NCI-H1105 treated with DMSO at 0.1 percent for 48 hours (cell line): Measurements from ENCODE around the gene CLASP1.
"Not testable (repeated sequence)": the region's sequence is repeated elsewhere in the genome, so short reads cannot be mapped to it uniquely, and the experiment has no call there.

Source experiments
- DNase-seq: peaks from one replicate; lab custom pipeline; 2025; lab: John Stamatoyannopoulos, UW

The CLASP1 gene

DNA sequence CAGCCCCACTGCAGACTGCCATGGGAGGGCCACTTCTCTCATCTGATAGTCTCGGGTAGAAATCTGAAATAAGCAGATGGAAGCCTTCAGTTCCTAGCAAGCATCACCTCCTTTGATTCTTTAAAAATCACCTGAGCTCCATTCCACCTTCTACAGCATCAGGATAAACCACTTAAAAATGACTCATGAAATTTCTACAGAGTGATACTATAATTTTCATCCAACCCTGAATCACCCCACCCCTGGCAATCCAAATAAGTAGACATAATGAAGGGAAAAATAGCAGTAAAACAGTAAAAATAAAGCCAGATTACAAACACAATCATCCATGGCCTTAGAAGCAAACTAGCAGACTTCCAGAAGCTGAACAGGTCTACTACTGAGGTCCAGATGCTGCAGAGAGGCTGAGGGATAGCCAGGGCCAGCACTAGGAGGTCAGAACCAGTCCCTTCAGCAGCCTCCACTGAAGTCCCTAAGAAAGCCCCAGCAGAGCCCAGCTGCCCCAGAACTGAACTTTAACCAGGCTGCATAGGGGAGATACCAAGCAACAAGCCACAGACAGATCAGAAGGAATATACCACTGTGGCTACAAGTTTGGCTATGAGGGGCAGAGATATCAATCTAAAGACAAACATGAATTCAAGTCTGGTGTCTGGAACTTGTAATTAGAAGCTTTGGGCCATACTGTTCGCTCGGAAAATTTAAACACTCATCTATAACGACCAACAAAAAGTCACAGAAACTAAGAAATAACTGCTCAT lies 173.3 kb downstream of the CLASP1 start:
- DNase-seq, result no peak

DNA sequence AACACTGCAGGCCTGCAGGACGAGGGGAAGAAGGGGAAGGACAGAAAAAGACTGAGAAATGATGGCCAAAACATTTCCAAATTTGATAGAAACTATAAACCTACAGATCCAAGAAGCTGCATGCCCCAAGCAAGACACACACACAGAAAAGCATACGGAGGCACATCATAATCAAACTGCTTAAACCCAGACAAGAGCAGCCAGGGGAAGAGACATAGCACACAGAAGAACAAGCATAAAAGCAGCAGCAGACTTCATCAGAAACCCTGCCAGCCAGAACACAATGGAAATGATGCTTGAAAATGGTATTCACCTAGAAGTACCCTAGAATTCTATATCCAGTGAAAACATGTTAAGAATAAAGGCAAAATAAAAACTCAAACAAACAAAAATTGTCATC lies 175.8 kb downstream of the CLASP1 start:
- DNase-seq, result no peak

DNA sequence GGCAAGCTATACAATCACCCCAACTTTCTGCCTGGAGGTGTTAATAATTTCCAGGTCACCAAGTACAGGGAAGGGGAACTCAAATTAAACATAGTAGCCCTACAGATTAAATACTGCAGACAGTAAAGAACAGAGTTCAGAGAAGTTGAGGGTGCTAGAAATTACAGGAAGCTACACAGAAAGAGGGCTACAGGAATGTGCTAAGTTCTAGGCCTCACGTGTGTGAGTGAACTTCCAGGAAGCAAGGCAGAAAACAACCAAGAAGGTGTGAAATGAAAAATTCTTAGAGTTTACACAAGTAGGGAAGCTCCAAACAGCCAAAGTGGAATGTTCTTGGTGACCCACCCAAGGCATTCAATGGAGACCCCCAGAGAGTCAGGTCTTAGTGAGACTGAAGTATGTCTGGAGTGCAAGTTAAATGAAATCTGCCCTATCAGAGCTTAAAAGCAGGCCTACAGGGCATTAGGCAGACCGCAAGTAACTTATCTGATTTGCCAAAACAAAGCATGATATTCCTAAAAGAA lies 176.7 kb downstream of the CLASP1 start:
- DNase-seq, result no peak

DNA sequence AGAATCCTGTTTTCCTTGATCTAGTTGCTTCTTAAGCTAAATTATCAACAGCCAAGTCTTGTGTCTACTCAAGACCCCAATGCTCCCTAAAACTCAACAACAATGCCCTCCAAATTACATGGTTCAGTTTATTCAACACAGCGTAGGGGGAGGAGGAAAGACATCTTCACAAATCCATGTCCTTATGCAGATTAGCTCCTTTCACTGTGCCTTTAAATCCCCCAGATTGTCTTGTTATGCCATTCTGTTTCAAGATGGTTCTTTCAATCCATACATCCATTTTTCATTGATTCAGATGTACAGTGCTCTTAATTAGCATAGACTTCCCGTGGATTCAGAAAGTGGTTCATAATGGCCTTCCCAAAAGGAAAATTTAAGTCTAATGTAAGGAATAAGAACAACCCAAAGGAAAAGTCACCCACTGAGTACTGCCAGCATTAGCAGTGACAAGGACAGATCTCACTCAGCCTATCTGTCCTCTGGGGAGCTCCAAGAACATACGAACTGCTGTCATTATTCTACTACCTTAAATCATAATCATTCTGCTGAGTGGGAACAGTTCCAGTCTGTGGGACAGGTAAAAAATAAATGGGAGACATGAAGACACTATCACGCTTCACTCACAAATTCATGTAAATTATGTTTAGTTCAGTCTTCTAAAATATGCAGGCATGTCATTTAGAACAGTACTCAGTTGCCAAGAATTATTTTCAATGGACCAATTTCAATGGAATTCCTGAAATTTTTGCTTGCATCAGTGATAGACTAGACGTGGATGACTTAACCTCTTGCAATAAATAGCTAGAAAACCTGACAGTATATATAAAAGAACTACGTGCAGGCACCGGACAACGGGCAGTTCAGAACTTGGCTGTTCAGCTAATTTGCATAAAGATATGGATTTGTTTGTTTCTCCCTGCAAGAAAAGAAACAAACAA lies 177.5 kb downstream of the CLASP1 start:
- DNase-seq, result no peak

DNA sequence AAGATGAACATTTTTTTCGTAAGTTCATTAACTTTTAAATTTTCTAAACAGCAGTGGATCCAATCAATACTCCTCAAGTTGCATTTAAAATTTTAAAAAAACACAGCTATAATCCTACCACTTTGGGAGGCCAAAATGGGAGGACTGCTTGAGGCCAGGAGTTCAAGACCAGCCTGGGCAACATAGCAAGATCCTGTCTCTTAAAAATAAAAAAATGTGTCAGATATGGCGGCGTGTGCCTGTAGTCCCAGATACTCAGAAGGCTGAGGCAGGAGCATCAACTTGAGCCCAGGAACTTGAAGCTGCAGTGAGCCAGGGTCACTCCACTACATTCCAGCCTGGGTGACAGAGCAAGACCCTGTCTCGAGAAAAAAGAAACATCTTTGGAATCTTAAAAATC lies 178.3 kb downstream of the CLASP1 start:
- no peak for DNase-seq

DNA sequence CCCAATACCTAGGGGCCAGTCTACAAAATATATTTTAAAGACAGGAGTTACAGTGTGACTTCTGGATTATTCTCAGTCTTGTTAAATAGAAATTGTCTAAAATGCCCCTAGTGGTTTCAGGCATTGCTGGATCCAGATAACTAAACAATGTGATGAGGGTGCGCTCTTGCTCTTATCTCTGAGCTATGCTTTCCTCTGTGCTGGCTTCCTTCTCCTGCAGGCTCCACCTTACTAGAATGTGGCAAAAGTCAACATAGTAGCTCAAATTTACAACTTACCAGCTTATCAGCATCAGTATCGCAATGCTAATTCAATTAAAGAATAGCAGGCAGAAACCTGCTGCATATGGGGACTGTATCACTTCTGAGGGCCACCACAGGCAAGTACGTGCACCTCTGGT lies 179.9 kb downstream of the CLASP1 start:
- DNase-seq, result no peak

DNA sequence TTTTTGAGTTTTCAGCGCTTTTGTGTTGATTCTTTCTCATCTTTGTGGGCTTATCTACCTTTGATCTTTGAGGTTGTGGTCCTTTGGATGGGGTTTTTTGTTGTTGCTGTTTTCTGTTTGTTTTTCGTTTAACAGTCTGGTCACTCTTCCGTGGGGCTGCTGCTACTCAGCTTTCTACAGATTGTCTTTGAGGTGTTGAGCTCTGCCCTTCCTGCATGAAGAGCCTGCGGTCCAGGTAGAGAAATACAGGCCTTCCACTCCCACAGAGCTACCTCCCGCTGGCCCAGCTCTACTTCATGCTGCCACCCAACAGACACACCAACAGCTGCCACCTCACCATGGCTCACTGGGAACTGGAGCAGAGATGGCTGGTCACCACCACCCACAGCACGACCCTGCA lies 180.3 kb downstream of the CLASP1 start:
- no peak for DNase-seq

DNA sequence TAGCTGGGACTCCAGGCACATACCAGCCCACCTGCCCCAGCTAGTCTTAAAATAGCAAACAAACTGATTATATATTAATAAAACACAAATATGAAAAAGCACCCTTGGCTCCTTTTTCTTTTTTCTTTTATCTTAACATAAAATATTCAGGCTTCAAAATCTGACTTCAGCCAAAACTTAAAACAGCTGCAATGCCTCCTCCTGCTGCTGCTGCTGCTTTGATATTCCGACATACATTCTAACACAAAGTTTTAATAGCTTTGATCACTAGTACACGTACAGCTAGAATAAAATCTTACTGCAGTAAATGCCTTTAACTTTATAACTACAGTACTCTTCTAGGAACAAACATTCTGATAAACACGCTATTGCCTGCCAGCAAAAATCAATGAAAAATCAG lies 190.0 kb downstream of the CLASP1 start:
- DNase-seq, result no peak

DNA sequence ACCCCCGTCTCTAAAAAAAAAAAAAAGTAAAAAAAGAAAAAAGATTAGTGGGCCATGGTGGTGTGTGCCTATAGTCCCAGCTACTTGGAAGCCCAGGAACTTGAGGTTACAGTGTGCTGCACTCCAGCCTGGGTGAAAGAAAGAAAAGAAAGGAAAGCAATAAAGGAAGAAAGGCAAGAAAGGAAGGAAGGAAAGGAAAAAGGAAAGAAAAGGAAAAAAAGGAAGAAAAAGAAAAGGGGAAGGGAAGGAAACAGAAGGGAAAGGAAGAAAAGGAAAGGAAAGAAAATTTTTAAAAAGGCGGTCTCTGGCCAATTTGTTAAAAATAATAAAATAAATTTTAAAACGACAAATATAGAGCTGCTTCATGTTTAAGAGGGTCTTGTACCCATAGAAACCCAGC lies 192.9 kb downstream of the CLASP1 start:
- DNase-seq, result no peak

DNA sequence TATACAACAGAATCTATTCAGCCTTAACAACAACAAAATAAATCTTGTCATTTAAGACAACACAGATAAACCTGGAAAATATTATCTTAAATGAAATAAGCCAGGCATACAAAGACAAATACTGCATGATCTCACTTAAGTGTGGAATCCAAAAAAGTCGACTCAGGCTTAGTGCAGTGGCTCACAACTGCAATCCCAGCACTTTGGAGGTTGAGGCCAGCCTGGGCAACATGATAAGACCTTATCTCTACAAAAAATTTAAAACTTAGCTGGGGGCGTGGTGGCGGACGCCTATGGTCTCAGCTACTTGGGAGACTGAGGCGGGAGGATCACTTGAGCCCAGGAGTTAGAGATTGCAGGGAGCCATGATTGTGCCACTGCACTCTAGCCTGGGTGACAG lies 193.8 kb downstream of the CLASP1 start:
- no peak for DNase-seq

DNA sequence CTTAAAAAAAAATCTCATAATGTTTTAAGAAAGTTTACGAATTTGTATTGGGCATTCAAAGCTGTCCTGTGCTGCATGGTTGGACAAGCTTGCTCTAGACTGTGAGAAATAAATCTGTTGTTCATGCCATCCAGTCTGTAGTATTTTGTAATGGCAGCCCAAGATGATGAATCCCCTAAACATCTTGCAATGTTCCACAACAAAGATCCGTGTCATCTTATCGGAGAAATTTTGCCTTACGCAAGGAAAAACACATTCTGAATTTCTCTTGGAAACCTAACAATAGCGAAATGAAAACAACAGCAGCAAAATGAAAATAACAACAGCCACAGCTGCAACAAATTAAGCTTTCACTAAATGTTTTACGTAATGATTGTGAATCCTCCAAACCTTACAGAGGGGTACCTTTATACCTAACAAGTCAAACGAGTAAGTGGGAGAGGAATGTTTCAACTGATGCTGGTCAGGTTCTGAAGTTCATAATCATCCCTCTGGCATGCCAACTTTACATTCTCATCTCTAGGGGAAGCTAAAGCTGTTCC lies 194.6 kb downstream of the CLASP1 start:
- DNase-seq, result no peak

DNA sequence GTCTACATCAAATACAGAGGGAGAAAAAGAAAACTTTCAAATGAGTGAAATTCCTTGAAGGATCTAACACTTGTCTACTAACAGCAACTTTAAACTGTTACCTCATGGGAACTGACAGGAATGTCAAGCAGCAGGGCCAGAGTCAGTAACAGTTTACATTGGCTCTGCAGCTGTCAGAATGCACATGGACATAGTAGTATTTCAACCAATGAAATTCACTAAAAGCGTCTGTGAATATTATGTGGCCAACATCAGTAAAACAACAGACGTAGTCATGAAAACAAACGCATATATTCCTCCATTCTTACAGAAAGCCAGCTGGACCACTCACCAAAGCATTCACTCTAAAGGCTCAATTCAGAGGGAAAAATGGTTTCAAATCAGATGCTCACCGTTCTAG lies 197.9 kb downstream of the CLASP1 start:
- no peak for DNase-seq

DNA sequence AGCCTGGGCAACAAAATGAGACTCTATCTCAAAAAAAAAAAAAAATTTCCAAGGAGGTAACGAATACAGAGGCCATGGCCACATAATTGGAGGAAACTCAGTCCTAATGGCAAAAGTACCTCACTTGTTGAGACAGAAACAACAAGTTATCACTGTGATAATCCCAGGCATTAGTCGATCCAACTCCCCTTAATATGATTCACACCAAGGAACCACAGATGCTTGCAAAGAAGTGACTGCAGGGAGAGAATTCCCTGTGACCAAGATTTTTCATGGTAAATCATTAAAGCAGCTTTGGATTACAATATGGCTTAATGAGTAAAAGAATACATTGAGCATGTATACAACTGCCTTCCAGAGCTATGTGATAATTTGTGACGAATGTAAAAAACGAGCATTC lies 199.0 kb downstream of the CLASP1 start:
- DNase-seq, result no peak

DNA sequence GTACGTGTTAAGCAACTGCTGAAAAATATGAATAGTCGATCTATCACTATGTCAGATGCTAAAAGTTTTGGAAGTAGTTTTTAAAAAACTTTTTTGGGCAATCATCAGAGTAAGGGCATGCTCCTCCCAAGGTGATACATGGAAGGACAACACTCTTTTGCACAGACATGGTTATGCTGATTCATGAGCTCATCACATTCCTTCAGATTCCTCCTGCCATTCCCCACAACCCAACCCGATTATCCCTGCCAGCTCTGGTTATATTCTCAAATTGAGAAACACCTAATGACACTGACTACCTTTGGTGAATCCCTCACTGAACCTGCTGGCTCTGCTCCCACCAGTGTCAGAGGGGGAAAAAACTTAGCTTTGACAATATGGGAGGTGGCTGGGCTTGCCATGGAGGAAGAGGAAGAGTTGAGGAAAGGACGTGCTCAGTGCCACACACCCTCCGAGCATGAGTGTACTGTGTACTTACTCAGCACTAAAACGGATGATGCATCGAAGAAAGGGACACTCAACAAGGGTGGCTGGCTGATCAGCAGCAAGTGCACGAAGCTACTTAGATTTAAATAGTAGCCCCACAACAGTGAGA lies 202.5 kb downstream of the CLASP1 start:
- no peak for DNase-seq

DNA sequence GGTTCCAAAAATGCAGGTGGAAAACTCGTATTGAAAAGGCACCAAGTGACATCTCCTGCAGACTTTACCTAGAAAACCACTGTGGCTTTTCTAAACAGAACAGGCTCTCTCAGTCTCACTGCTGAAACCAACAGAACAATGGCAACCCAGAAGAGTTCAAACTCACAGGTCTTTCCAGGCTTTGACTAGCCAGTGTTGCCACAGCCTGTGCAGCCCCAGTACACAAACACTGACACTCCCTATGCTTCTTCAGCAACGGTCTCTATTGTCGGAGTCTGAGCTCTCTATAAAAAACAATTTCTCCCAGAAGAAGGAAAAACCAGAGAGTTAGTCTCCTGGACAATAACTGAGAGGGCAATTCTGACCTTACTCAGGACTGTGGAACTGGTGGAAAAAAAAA lies 206.4 kb downstream of the CLASP1 start:
- DNase-seq, result no peak

DNA sequence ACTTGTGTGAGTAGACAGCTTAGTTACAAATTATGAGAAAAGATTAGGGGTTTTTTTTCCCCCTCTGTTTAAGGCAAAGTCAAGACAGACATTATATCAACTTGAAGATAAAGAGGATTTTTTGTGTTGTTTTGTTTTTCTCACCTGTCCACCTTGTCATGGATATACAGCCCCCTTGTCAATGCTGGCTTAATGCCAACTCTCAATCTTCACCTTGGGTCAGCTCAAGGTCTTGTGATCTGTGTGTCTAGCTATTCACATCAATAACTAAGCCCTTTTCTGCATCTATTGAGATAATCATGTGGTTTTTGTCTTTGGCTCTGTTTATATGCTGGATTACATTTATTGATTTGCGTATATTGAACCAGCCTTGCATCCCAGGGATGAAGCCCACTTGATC lies 211.0 kb downstream of the CLASP1 start:
- not testable (repeated sequence) for DNase-seq

DNA sequence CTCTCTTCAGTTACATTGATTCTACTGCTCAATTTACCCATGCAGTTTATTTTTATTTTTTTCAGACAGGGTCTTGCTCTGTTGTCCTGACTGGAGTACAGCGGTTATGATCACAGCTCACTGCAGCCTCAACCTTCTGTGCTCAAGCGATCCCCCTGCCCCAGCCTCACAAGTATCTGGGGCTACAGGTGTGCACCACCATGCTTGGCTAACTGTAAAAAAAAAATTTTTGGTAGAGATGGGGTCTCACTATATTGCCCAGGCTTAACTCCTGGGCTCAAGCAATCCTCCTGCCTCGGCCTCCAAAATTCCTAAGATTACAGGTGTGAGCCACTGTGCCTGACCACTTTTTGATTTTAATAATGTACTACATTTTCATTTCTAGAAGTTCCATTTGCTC lies 212.3 kb downstream of the CLASP1 start:
- no peak for DNase-seq

DNA sequence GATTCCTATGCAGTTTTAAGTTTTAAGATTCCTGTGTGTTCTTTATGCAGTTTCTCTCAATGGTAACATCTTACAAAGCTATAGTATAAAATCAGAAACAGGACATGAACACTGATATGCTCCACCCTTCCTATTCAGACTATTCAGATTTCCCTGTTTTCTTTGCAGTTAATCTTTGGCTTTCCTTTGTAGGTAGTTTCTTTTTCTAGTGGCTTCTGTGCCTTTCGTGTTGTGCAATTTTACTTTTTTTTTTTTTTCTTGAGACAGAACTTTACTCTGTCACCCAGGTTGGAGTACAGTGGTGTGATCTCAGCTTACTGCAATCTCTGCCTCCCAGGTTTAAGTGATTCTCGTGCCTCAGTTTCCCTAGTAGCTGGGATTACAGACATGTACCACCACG lies 213.5 kb downstream of the CLASP1 start:
- no peak for DNase-seq

DNA sequence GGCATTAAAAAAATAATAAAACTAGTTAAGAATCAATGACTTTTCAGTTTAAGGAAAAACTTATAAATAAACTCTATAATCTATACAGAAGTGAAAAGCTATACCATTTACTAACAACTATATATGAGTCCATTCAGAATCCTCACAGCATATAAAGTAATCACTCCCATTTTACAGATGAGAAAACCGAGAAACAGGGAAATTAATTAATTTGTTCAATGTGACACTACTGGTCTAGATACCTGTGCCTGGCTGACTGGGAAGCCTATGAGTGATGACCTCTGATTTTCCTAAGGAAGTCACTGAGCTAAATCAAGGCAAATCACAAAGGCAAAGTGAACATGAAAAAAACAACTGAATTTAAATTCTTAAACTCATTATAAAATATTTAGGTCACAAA lies 218.0 kb downstream of the CLASP1 start:
- no peak for DNase-seq

DNA sequence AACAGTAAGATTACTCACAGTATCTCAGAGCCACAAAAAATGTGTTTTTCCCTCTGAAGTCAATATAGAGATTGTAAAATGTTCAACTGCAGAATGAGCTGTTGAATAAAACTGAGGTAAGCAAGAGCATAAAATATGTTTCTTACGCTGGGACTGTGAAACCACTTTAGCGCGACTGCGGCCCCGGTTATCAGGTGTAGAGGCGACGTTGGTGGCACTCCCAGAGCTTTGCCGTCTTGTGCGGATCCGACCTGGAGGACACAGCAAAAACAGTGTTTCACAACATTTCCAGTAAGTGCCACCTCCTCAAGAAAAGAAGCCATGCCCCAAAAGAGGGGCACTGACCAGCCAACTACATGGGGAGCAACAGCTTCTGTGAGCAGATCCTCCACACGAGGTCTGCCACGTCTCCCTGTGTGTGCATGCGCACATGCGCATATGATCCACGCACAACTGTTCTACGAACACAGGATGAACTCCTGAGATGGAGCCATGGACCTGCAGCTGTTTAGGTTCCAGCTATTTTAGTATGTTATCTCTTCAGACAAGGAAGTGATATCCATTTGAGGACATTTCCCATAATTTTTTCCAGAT lies 219.2 kb downstream of the CLASP1 start:
- DNase-seq, result no peak

DNA sequence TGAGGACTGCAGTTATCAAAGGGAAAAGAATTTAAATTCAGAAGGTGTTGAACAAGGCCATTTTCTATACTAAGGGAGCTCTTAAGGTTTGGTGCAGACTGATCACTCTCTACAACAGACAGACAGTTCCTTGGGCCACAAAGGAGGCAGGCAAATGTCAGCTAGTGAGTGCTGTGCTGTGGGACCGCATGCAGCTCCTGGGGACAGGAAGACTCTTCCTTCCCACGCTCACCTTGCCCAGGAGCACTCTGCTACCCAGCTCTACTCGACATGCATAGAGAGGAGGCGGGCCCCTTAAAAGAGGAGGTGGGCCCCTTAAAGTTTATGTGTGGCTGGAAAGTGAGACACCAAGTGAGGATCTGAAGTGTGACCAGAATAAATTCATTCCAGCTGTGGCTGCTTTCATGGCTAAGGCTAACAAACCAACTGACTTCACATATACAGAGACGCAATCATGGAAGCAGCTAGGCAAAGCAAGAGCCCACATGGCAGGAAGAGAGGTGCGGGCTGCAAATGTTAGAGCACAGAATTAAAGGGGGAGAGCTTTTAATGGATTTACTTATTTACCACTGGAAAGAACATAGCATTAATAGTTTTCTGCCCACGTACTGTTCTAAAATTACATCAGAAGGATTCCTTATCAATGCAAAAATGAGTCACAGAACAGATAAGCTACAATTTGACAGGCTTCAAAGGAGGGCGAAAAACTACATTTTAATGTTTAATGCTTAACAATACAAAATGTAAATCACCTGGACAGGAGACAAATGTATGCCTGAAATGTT lies 220.0 kb downstream of the CLASP1 start:
- DNase-seq, result no peak
